22Rv1 (cell line): ENCODE results near the gene SYNPO.

ENCODE experiments used
- CTCF ChIP-seq: fragments of 450-650 bp; IDR thresholded peaks from 2 replicates; pipeline ENCODE4 v1.5.1; 2017; ENCODE audit warnings: mild to moderate bottlenecking
- ZFX ChIP-seq: fragments of 450-650 bp; IDR thresholded peaks from 2 replicates; pipeline ENCODE4 v1.6.1; 2017; ENCODE audit warnings: antibody characterized with exemption, borderline replicate concordance

GRCh38 chr5:150604010-150604409, 36.5 kb upstream of the SYNPO start:
- TF ChIP-seq CTCF (no peak), ZFX (no peak)
